Ovary (tissue), 9 donors: ENCODE measurements around the gene IL4I1. TPM values are rescaled to one million over a fixed set of nuclear protein-coding genes. Genes with fewer than 3 reads are reported as not detected.

ENCODE experiments used
- DNase-seq, 5 donors: peaks; one replicate each; pipeline ENCODE4 v3.0.0-alpha.2; 2019 to 2020
- H3K27ac ChIP-seq, 2 donors: fragments of 200-600 bp; one replicate each; pipeline versions ENCODE4 v1.5.1 to v1.8.0; 2019 to 2022
- H3K27me3 ChIP-seq: fragments of 200-600 bp; one replicate; pipeline ENCODE4 v1.8.0; 2022
- H3K36me3 ChIP-seq: fragments of 200-600 bp; sonication (generic); one replicate; pipeline ENCODE4 v1.5.1; 2019
- H3K4me1 ChIP-seq: one replicate; pipeline ENCODE4 v1.8.1; 2013; ENCODE audit warnings: mild to moderate bottlenecking, moderate library complexity; ENCODE audit not compliant: insufficient read depth
- H3K4me3 ChIP-seq: fragments of 200-600 bp; sonication (generic); one replicate; pipeline ENCODE4 v1.5.1; 2017
- H3K9me3 ChIP-seq, 2 donors: fragments of 200-600 bp in 1 of 2; sonication (generic) in 1 of 2; one replicate each; pipeline versions ENCODE4 v1.5.1 to v1.8.1; 2013 to 2019; ENCODE audit warnings: mild to moderate bottlenecking in 1 of 2, moderate library complexity in 1 of 2
- CTCF ChIP-seq, 3 donors: fragments of 450-650 bp in 2 of 3; fragments of 200-600 bp in 1 of 3; IDR thresholded peaks; one replicate each; pipeline versions ENCODE4 v1.5.1 to v1.8.0; 2016 to 2022; ENCODE audit warnings: antibody characterized with exemption in 3 of 3, mild to moderate bottlenecking in 1 of 3
- EP300 ChIP-seq: sonication (generic); formaldehyde crosslinking; IDR thresholded peaks from one replicate; pipeline ENCODE4 v1.6.1; 2017; ENCODE audit warnings: antibody characterized with exemption
- POLR2A ChIP-seq: fragments of 450-650 bp; IDR thresholded peaks from one replicate; pipeline ENCODE4 v1.6.1; 2017; ENCODE audit warnings: antibody characterized with exemption, mild to moderate bottlenecking, moderate library complexity
- WGBS, 3 donors: extraction: QIAGEN DNeasy Blood & Tissue Kit in 1 of 3; methylation state at CpG; one replicate each; pipeline versions ENCODE4 v1.1.5 to v1.1.7; 2013 to 2017; 5-methylcytosine and 5-hydroxymethylcytosine counted together
- intact Hi-C, 4 donors: fragments of 100-400 bp; cut with DNase I; formaldehyde crosslinking; loops; one replicate each; pipeline versions ENCODE4 v1.11.0 to v1.15.1; 2022 to 2023
- polyA plus RNA-seq, 2 donors: library from polyadenylated mRNA; stranded (reverse); fragments of 200-250 nt in 1 of 2; fragments of 350-450 nt in 1 of 2; fragmentation: Illumina TruSeq in 1 of 2; extraction: RNeasy Lipid Tissue Mini Kit (QIAGEN cat#74804) in 1 of 2; gene quantifications; one replicate each; pipeline ENCODE4 v1.2.3, GENCODE V29; 2013 to 2014
- total RNA-seq, 7 donors: library from RNA; depleted of rRNA in 2 of 7; stranded (reverse); fragments of >200 nt in 2 of 7; fragmentation: NEBNext Ultra II Directional in 3 of 7; extraction: Animal tissue kit (Norgen Biotek cat#: 25700) in 3 of 7; gene quantifications; one replicate each; pipeline versions ENCODE4 v1.1.0 to v1.2.4, GENCODE V29; 2016 to 2023
- donor health status: DM: no; HTN: no; CAD: no; lungs with moderate emphysema.
- donor health status: DM: no; HTN: no; CAD: no.
- donor health status: Bipolar disorder and iron deficiency.
- donor health status: DM: yes; HTN: yes; CAD: no.
- donor health status: DM: no; HTN: no; CAD: no.
- donor health status: DM: yes; HTN: yes; CAD: no.

IL4I1 gene
- total and polyA plus RNA-seq, 9 donors = 0.24 to 4.3 (median 1.0) TPM; not detected in 1

- no peak overlapping the region for H3K4me3 ChIP-seq
- whole genome bisulfite sequencing, 3 donors = 34 to 58% (median 45%) methylated on average over 14 of the region's 14 CpGs
- H3K27me3 ChIP-seq = no peaks in the 10 kb centered on the region
- intact Hi-C loops = loop anchor here in 1 of 4 donors (5.0 kb wide), 1 partner anchor 35 kb away; the partner anchor contains the start of gene MED25
- no peak overlapping the region for H3K27ac ChIP-seq
- DNase-seq = no peak
- H3K9me3 ChIP-seq = no peaks in the 10 kb centered on the region
- H3K36me3 ChIP-seq = no peaks in the 10 kb centered on the region
- peaks cover 5% of the 10 kb centered on the region for H3K4me1 ChIP-seq
- TF ChIP-seq EP300 (no peak), CTCF (IDR thresholded peaks at IDR 0.05) (no peak), POLR2A (no peak)
Observed at GRCh38 chr19:49852631-49853126, 44.0 kb downstream of the IL4I1 start.

GRCh38 chr19:49851456-49852259 is 45.0 kb downstream of the IL4I1 start:
- no peak for TF ChIP-seq EP300
- no peak for TF ChIP-seq CTCF (IDR thresholded peaks at IDR 0.05)
- TF ChIP-seq POLR2A = no peak
- intact Hi-C loops = loop anchor here in 1 of 4 donors (5.0 kb wide), 1 partner anchor 34 kb away; the partner anchor contains the start of gene MED25

GRCh38 chr19:49850487-49851342 is 46.0 kb downstream of the IL4I1 start, which contains the start of gene PTOV1:
Gene PTOV1 (plus strand): TSS chr19:49851159.
- Histone ChIP-seq H3K36me3 (no peaks in the 10 kb centered on the region), H3K27me3 (no peaks in the 10 kb centered on the region), H3K9me3 (no peaks in the 10 kb centered on the region), H3K4me3 (peak within 1 kb of the TSS; percentile 83), H3K27ac (peak within 1 kb of the TSS; percentile 94 to 97), H3K4me1 (peaks cover 5% of the 10 kb centered on the region)
- 1 to 2% (median 1%) methylated on average over 48 to 98 of the region's 98 CpGs for WGBS, 3 donors
- TF ChIP-seq EP300 (no peak), POLR2A (peak; percentile 80), CTCF (IDR thresholded peaks at IDR 0.05) (no peak)
- DNase-seq = peak; percentile 89 to 95 (median 93)
- intact Hi-C loops = loop anchor here in 1 of 4 donors (5.0 kb wide), 1 partner anchor 33 kb away; the partner anchor contains the start of gene MED25

More at GRCh38 chr19:49851456-49852259, 45.0 kb downstream of the IL4I1 start:
- Histone ChIP-seq H3K27me3 (no peaks in the 10 kb centered on the region), H3K4me1 (peaks cover 5% of the 10 kb centered on the region), H3K9me3 (no peaks in the 10 kb centered on the region), H3K27ac (peak overlapping the region; percentile 94 to 97), H3K4me3 (peak overlapping the region; percentile 83), H3K36me3 (no peaks in the 10 kb centered on the region)
- peak; percentile 48 to 75 (median 71) for DNase-seq
- 1% methylated on average over 47 to 78 of the region's 78 CpGs for WGBS, 3 donors

- Histone ChIP-seq H3K4me1 (peaks cover 5% of the 10 kb centered on the region), H3K36me3 (no peaks in the 10 kb centered on the region), H3K27me3 (no peaks in the 10 kb centered on the region), H3K27ac (peak overlapping the region in 1 of 2 donors; percentile 94), H3K9me3 (no peaks in the 10 kb centered on the region), H3K4me3 (peak overlapping the region; percentile 83)
- 65 to 68% (median 65%) methylated on average over 12 of the region's 12 CpGs for WGBS, 3 donors
- peak in 1 of 5 donors; percentile 48 for DNase-seq
- intact Hi-C loops = loop anchor here in 1 of 4 donors (5.0 kb wide), 1 partner anchor 33 kb away; the partner anchor contains the start of gene MED25
- no peak for TF ChIP-seq POLR2A
- no peak for TF ChIP-seq EP300
- TF ChIP-seq CTCF (IDR thresholded peaks at IDR 0.05) = no peak
Observed at GRCh38 chr19:49850221-49850486, 46.5 kb downstream of the IL4I1 start.
